Mucosa of descending colon (tissue), 3 donors: ENCODE measurements around the gene PLXNA4. TPM values are rescaled to one million over a fixed set of nuclear protein-coding genes. Genes with fewer than 3 reads are reported as not detected.

ENCODE experiments used
- ATAC-seq: fragments of 200-7000 bp; cut with Tn5 transposase; one replicate; pipeline ENCODE4 v1.9.1; 2020; ENCODE audit warnings: mild to moderate bottlenecking, moderate library complexity
- DNase-seq, 3 donors: peaks; one replicate each; pipeline ENCODE4 v3.0.0-alpha.2; 2020
- H3K36me3 ChIP-seq: fragments of 200-600 bp; one replicate; pipeline ENCODE4 v1.8.0; 2021; ENCODE audit warnings: low read depth, mild to moderate bottlenecking
- H3K4me1 ChIP-seq: fragments of 200-600 bp; one replicate; pipeline ENCODE4 v1.8.0; 2021; ENCODE audit warnings: low read depth, mild to moderate bottlenecking
- H3K4me3 ChIP-seq: fragments of 200-600 bp; one replicate; pipeline ENCODE4 v1.8.0; 2021; ENCODE audit warnings: mild to moderate bottlenecking
- H3K9me3 ChIP-seq: fragments of 200-600 bp; one replicate; pipeline ENCODE4 v1.8.0; 2021; ENCODE audit warnings: mild to moderate bottlenecking
- intact Hi-C, 2 donors: fragments of 100-400 bp; cut with DNase I in 1 of 2; cut with micrococcal nuclease in 1 of 2; formaldehyde crosslinking; loops; one replicate each; pipeline versions ENCODE4 v1.11.0 to v1.11.1; 2022; cut with DNase I, micrococcal nuclease
- total RNA-seq, 3 donors: library from RNA; stranded (reverse); fragmentation: NEBNext Ultra II Directional in 2 of 3; extraction: Animal tissue kit (Norgen Biotek cat#: 25700) in 2 of 3; gene quantifications; one replicate each; pipeline versions ENCODE4 v1.2.1 to v1.2.4, GENCODE V29; 2021 to 2023
- TF ChIP-seq, protein P1 (sequence below): fragments of 200-600 bp; IDR thresholded peaks from one replicate; pipeline ENCODE4 v1.8.0; 2022; ENCODE audit warnings: antibody characterized with exemption, mild to moderate bottlenecking
- donor health status: DM: no; HTN: no; CAD: no; lungs with moderate emphysema.
- donor health status: DM: no; HTN: no; CAD: no.
- donor health status: DM: no; HTN: yes; CAD: no.

Gene PLXNA4
- total RNA-seq, 3 donors from 2014 or later: 0.78 to 3.5 (median 2.7) TPM

DNA sequence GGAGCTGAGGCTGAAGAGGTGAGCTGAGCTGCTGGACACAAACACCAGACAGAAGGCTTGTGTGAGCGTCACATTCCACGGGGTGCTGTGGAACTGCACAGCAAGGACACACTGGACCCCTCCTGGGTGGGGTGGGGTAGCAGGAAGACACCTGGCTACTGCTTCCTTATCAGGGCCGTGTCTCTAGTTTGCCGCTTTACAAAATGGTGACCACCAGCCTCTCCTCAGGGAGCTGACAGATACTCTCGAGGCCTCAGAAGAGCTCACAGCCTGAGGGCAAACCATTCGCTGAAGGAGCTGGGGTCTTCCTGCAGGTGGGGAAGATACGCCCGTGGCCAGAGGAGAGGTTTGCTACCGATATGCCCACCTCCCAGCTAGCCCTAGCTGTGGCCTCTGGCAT is 461.9 kb downstream of the PLXNA4 start:
- H3K4me1 ChIP-seq: no peaks in the 10 kb centered on the region
- H3K9me3 ChIP-seq: no peaks in the 10 kb centered on the region
- intact Hi-C loops: no loop called here
- ATAC-seq: no peak
- H3K4me3 ChIP-seq: no peak overlapping the region
- DNase-seq: no peak
- no peaks in the 10 kb centered on the region for H3K36me3 ChIP-seq
- TF ChIP-seq, protein P1, sequence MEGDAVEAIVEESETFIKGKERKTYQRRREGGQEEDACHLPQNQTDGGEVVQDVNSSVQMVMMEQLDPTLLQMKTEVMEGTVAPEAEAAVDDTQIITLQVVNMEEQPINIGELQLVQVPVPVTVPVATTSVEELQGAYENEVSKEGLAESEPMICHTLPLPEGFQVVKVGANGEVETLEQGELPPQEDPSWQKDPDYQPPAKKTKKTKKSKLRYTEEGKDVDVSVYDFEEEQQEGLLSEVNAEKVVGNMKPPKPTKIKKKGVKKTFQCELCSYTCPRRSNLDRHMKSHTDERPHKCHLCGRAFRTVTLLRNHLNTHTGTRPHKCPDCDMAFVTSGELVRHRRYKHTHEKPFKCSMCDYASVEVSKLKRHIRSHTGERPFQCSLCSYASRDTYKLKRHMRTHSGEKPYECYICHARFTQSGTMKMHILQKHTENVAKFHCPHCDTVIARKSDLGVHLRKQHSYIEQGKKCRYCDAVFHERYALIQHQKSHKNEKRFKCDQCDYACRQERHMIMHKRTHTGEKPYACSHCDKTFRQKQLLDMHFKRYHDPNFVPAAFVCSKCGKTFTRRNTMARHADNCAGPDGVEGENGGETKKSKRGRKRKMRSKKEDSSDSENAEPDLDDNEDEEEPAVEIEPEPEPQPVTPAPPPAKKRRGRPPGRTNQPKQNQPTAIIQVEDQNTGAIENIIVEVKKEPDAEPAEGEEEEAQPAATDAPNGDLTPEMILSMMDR: no peak

GRCh38 chr7:132113536-132114371 is 462.5 kb downstream of the PLXNA4 start:
- TF ChIP-seq, protein P1: no peak
- intact Hi-C loops: no loop called here
- ATAC-seq: no peak
- no peaks in the 10 kb centered on the region for H3K9me3 ChIP-seq
- no peak overlapping the region for H3K4me3 ChIP-seq
- no peak for DNase-seq
- H3K4me1 ChIP-seq: no peaks in the 10 kb centered on the region
- H3K36me3 ChIP-seq: no peaks in the 10 kb centered on the region

DNA sequence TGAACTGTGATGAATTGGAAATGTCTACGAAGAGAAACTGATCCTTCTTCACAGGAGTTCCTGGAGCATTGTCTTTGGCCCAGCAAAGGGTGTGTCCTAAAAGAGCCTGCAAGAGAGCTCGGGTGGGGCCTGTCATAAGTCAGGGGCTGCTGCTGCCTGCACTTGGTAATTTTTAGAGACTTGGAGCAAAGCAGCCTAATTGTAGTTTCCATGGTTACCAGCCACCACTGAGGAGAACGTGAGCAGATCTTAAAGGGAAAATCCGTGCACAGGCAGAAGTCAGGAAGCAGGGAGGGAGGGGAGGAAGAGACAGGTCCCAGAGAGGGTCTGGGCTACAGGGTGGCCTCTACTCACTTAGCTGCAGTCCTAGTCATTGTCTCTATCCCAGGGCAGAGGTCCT is 463.6 kb downstream of the PLXNA4 start:
- Histone ChIP-seq H3K36me3 (no peaks in the 10 kb centered on the region), H3K9me3 (no peaks in the 10 kb centered on the region), H3K4me1 (no peaks in the 10 kb centered on the region), H3K4me3 (no peak overlapping the region)
- ATAC-seq: no peak
- intact Hi-C loops: no loop called here
- TF ChIP-seq, protein P1: no peak
- DNase-seq: no peak

GRCh38 chr7:132112106-132112505 is 464.2 kb downstream of the PLXNA4 start:
- no peaks in the 10 kb centered on the region for H3K36me3 ChIP-seq
- TF ChIP-seq, protein P1: no peak
- no peaks in the 10 kb centered on the region for H3K9me3 ChIP-seq
- no peak for ATAC-seq
- H3K4me3 ChIP-seq: no peak overlapping the region
- no peaks in the 10 kb centered on the region for H3K4me1 ChIP-seq
- intact Hi-C loops: no loop called here
- DNase-seq: no peak

- intact Hi-C loops: no loop called here
Observed at GRCh38 chr7:132110692-132111091, 465.6 kb downstream of the PLXNA4 start.

More at GRCh38 chr7:132110692-132111091, 465.6 kb downstream of the PLXNA4 start:
- H3K4me1 ChIP-seq: no peaks in the 10 kb centered on the region
- H3K9me3 ChIP-seq: no peaks in the 10 kb centered on the region
- ATAC-seq (no peak), DNase-seq (no peak)
- H3K4me3 ChIP-seq: no peak overlapping the region
- TF ChIP-seq, protein P1: no peak
- H3K36me3 ChIP-seq: no peaks in the 10 kb centered on the region
